ENCODE measurements around the gene LIMA1.

GRCh38 chr12:50224026-50224692 lies 59.2 kb downstream of the LIMA1 start:
- TF ChIP-seq, protein P1, sequence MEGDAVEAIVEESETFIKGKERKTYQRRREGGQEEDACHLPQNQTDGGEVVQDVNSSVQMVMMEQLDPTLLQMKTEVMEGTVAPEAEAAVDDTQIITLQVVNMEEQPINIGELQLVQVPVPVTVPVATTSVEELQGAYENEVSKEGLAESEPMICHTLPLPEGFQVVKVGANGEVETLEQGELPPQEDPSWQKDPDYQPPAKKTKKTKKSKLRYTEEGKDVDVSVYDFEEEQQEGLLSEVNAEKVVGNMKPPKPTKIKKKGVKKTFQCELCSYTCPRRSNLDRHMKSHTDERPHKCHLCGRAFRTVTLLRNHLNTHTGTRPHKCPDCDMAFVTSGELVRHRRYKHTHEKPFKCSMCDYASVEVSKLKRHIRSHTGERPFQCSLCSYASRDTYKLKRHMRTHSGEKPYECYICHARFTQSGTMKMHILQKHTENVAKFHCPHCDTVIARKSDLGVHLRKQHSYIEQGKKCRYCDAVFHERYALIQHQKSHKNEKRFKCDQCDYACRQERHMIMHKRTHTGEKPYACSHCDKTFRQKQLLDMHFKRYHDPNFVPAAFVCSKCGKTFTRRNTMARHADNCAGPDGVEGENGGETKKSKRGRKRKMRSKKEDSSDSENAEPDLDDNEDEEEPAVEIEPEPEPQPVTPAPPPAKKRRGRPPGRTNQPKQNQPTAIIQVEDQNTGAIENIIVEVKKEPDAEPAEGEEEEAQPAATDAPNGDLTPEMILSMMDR (IDR thresholded peaks at IDR 0.05): no peak
- no peak for TF ChIP-seq POLR2A (IDR thresholded peaks at IDR 0.05)

Measured in lower leg skin (tissue), 3 donors.